ENCODE results near the gene C2orf69. TPM values are rescaled to one million over a fixed set of nuclear protein-coding genes. Genes with fewer than 3 reads are reported as not detected.

The C2orf69 gene
- total and polyA plus RNA-seq, 2 of the 13 experiments (the other 11 are each of a cell fraction or from before 2014, with no cell fraction given): 4.8 to 19.3 TPM

DNA sequence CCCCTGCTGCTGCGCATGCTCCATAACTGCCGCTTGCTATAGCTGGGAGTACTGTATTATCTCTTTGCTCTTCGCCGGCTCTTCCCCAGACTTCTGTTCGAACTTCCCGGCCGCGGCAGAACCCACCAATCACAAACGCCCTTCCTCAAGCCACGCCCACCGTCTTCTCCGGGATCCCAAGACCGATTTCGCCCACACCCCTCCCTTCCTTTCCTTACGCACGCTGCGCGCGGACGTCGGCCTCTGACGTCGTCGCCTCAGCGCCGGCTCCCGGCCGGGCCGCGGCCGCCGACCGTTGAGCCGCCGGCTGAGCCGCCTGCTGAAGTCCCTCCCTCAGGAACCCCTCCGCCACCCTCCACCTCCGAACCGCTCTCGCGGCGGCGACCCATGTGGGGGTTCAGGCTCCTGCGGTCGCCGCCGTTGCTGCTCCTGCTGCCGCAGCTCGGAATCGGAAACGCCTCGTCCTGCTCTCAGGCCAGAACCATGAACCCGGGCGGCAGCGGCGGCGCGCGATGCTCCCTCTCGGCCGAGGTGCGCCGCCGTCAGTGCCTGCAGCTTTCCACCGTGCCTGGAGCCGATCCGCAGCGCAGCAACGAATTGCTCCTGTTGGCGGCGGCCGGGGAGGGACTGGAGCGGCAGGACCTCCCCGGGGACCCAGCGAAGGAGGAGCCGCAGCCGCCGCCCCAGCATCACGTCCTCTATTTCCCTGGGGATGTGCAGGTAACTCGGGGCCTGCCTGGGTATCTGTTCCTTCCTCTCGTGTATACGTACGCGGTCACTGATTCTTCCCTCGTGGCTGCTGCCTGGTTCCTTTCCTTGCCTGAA lies at the start of gene C2orf69 (continued):
- TF ChIP-seq, protein P1, sequence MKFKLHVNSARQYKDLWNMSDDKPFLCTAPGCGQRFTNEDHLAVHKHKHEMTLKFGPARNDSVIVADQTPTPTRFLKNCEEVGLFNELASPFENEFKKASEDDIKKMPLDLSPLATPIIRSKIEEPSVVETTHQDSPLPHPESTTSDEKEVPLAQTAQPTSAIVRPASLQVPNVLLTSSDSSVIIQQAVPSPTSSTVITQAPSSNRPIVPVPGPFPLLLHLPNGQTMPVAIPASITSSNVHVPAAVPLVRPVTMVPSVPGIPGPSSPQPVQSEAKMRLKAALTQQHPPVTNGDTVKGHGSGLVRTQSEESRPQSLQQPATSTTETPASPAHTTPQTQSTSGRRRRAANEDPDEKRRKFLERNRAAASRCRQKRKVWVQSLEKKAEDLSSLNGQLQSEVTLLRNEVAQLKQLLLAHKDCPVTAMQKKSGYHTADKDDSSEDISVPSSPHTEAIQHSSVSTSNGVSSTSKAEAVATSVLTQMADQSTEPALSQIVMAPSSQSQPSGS (CRISPR knock-in tag; IDR thresholded peaks at IDR 0.05): peak; percentile 53; the same call in 1 of the 2 replicates
- TF ChIP-seq, protein P2, sequence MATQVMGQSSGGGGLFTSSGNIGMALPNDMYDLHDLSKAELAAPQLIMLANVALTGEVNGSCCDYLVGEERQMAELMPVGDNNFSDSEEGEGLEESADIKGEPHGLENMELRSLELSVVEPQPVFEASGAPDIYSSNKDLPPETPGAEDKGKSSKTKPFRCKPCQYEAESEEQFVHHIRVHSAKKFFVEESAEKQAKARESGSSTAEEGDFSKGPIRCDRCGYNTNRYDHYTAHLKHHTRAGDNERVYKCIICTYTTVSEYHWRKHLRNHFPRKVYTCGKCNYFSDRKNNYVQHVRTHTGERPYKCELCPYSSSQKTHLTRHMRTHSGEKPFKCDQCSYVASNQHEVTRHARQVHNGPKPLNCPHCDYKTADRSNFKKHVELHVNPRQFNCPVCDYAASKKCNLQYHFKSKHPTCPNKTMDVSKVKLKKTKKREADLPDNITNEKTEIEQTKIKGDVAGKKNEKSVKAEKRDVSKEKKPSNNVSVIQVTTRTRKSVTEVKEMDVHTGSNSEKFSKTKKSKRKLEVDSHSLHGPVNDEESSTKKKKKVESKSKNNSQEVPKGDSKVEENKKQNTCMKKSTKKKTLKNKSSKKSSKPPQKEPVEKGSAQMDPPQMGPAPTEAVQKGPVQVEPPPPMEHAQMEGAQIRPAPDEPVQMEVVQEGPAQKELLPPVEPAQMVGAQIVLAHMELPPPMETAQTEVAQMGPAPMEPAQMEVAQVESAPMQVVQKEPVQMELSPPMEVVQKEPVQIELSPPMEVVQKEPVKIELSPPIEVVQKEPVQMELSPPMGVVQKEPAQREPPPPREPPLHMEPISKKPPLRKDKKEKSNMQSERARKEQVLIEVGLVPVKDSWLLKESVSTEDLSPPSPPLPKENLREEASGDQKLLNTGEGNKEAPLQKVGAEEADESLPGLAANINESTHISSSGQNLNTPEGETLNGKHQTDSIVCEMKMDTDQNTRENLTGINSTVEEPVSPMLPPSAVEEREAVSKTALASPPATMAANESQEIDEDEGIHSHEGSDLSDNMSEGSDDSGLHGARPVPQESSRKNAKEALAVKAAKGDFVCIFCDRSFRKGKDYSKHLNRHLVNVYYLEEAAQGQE (IDR thresholded peaks at IDR 0.05; ENCODE audit: borderline replicate concordance in 1 of 2, low read depth in 1 of 2, low read length in 2 of 2): peak in 1 of 2 experiments; percentile 64; a peak in 1 of 4 replicates
- no peak for TF ChIP-seq HMGA1 (CRISPR knock-in tag; conservative IDR thresholded peaks at IDR 0.05)
- TF ChIP-seq SMARCE1 (IDR thresholded peaks at IDR 0.05; ENCODE audit: borderline replicate concordance): no peak
- TF ChIP-seq, protein P3, sequence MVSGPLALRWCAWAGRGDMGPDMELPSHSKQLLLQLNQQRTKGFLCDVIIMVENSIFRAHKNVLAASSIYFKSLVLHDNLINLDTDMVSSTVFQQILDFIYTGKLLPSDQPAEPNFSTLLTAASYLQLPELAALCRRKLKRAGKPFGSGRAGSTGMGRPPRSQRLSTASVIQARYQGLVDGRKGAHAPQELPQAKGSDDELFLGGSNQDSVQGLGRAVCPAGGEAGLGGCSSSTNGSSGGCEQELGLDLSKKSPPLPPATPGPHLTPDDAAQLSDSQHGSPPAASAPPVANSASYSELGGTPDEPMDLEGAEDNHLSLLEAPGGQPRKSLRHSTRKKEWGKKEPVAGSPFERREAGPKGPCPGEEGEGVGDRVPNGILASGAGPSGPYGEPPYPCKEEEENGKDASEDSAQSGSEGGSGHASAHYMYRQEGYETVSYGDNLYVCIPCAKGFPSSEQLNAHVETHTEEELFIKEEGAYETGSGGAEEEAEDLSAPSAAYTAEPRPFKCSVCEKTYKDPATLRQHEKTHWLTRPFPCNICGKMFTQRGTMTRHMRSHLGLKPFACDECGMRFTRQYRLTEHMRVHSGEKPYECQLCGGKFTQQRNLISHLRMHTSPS (CRISPR knock-in tag; IDR thresholded peaks at IDR 0.05; ENCODE audit: low read depth): peak; percentile 48; the same call in 1 of the 2 replicates
- TF ChIP-seq SPEN (CRISPR knock-in tag; IDR thresholded peaks at IDR 0.05; ENCODE audit: low read depth): peak; percentile 87
- peak; percentile 64 for TF ChIP-seq AGO1 (IDR thresholded peaks at IDR 0.05; ENCODE audit: low read depth, low read length, poor library complexity, severe bottlenecking)
- TF ChIP-seq, protein P4, sequence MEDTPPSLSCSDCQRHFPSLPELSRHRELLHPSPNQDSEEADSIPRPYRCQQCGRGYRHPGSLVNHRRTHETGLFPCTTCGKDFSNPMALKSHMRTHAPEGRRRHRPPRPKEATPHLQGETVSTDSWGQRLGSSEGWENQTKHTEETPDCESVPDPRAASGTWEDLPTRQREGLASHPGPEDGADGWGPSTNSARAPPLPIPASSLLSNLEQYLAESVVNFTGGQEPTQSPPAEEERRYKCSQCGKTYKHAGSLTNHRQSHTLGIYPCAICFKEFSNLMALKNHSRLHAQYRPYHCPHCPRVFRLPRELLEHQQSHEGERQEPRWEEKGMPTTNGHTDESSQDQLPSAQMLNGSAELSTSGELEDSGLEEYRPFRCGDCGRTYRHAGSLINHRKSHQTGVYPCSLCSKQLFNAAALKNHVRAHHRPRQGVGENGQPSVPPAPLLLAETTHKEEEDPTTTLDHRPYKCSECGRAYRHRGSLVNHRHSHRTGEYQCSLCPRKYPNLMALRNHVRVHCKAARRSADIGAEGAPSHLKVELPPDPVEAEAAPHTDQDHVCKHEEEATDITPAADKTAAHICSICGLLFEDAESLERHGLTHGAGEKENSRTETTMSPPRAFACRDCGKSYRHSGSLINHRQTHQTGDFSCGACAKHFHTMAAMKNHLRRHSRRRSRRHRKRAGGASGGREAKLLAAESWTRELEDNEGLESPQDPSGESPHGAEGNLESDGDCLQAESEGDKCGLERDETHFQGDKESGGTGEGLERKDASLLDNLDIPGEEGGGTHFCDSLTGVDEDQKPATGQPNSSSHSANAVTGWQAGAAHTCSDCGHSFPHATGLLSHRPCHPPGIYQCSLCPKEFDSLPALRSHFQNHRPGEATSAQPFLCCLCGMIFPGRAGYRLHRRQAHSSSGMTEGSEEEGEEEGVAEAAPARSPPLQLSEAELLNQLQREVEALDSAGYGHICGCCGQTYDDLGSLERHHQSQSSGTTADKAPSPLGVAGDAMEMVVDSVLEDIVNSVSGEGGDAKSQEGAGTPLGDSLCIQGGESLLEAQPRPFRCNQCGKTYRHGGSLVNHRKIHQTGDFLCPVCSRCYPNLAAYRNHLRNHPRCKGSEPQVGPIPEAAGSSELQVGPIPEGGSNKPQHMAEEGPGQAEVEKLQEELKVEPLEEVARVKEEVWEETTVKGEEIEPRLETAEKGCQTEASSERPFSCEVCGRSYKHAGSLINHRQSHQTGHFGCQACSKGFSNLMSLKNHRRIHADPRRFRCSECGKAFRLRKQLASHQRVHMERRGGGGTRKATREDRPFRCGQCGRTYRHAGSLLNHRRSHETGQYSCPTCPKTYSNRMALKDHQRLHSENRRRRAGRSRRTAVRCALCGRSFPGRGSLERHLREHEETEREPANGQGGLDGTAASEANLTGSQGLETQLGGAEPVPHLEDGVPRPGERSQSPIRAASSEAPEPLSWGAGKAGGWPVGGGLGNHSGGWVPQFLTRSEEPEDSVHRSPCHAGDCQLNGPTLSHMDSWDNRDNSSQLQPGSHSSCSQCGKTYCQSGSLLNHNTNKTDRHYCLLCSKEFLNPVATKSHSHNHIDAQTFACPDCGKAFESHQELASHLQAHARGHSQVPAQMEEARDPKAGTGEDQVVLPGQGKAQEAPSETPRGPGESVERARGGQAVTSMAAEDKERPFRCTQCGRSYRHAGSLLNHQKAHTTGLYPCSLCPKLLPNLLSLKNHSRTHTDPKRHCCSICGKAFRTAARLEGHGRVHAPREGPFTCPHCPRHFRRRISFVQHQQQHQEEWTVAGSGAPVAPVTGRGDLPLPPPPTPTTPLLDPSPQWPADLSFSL (CRISPR knock-in tag; IDR thresholded peaks at IDR 0.05): peak; percentile 59; the same call in 1 of the 2 replicates
- TF ChIP-seq ASH2L (IDR thresholded peaks at IDR 0.05; ENCODE audit: insufficient read length, low read depth, low read length): peak; percentile 100
- peak; percentile 73; the same call in 1 of the 2 replicates for TF ChIP-seq KDM4B (CRISPR knock-in tag; IDR thresholded peaks at IDR 0.05)
- TF ChIP-seq ZNF629 (CRISPR knock-in tag; conservative IDR thresholded peaks at IDR 0.05): peak; percentile 28
- TF ChIP-seq ZC3H13 (CRISPR knock-in tag; IDR thresholded peaks at IDR 0.05): peak; percentile 85

Data from HepG2 (cell line).